22Rv1 (cell line): Measurements from ENCODE around the gene PRLH.

Experiments used
- CTCF ChIP-seq: fragments of 450-650 bp; IDR thresholded peaks from 2 replicates; pipeline ENCODE4 v1.5.1; 2017; ENCODE audit warnings: mild to moderate bottlenecking
- ZFX ChIP-seq: fragments of 450-650 bp; IDR thresholded peaks from 2 replicates; pipeline ENCODE4 v1.6.1; 2017; ENCODE audit warnings: antibody characterized with exemption, borderline replicate concordance

GRCh38 chr2:237558961-237559641 is 7.3 kb upstream of the PRLH start:
- TF ChIP-seq CTCF = no peak
- TF ChIP-seq ZFX = no peak
